Colonic mucosa (tissue), 4 donors: ENCODE results near the gene BRSK2. TPM values are rescaled to one million over a fixed set of nuclear protein-coding genes. Genes with fewer than 3 reads are reported as not detected.

Experiments
- DNase-seq: peaks from one replicate; pipeline ENCODE4 v3.0.0-alpha.2; 2020
- H3K27ac ChIP-seq: fragments of 200-600 bp; one replicate; pipeline ENCODE4 v1.8.0; 2021
- H3K27me3 ChIP-seq: fragments of 200-600 bp; one replicate; pipeline ENCODE4 v1.8.0; 2021
- H3K36me3 ChIP-seq: fragments of 200-600 bp; one replicate; pipeline ENCODE4 v1.8.0; 2021
- H3K4me1 ChIP-seq: fragments of 200-600 bp; one replicate; pipeline ENCODE4 v1.8.0; 2021; ENCODE audit warnings: mild to moderate bottlenecking
- H3K4me3 ChIP-seq: fragments of 200-600 bp; one replicate; pipeline ENCODE4 v1.8.0; 2021
- H3K9ac ChIP-seq, 2 donors: one replicate each; pipeline ENCODE4 v1.7.0; 2013; ENCODE audit warnings: control low read depth in 2 of 2, low read depth in 2 of 2, low read length in 2 of 2
- H3K9me3 ChIP-seq: fragments of 200-600 bp; one replicate; pipeline ENCODE4 v1.8.0; 2021
- CTCF ChIP-seq: fragments of 200-600 bp; IDR thresholded peaks from one replicate; pipeline ENCODE4 v1.8.0; 2022; ENCODE audit warnings: antibody characterized with exemption, mild to moderate bottlenecking
- intact Hi-C: fragments of 100-400 bp; cut with DNase I; formaldehyde crosslinking; loops from one replicate; pipeline ENCODE4 v1.14.1; 2022
- total RNA-seq, 2 donors: library from RNA; stranded (reverse); fragmentation: NEBNext Ultra II Directional in 1 of 2; extraction: Animal tissue kit (Norgen Biotek cat#: 25700) in 1 of 2; gene quantifications; one replicate each; pipeline ENCODE4 v1.2.1, GENCODE V29; 2021
- donor health status: healthy.
- donor health status: DM: no; HTN: no; CAD: no.
- donor health status: DM: no; HTN: no; CAD: no.

BRSK2 gene
- total RNA-seq, 2 donors from 2014 or later, result 0.52 to 1.2 TPM

- H3K36me3 ChIP-seq, result no peaks in the 10 kb centered on the region
- TF ChIP-seq CTCF, result no peak
- no peak overlapping the region for H3K4me3 ChIP-seq
- peaks cover 3% of the 10 kb centered on the region for H3K27me3 ChIP-seq
- H3K9ac ChIP-seq, result no peak overlapping the region
- no peak for DNase-seq
- H3K9me3 ChIP-seq, result no peaks in the 10 kb centered on the region
- no peak overlapping the region for H3K27ac ChIP-seq
- no peaks in the 10 kb centered on the region for H3K4me1 ChIP-seq
- intact Hi-C loops, result no loop called here
Observed at GRCh38 chr11:1348796-1349326, 40.9 kb upstream of the BRSK2 start.

GRCh38 chr11:1349327-1350041, 40.2 kb upstream of the BRSK2 start:
- Histone ChIP-seq H3K36me3 (no peaks in the 10 kb centered on the region), H3K27me3 (peaks cover 3% of the 10 kb centered on the region), H3K4me3 (no peak overlapping the region), H3K4me1 (no peaks in the 10 kb centered on the region), H3K9me3 (no peaks in the 10 kb centered on the region), H3K9ac (no peak overlapping the region), H3K27ac (no peak overlapping the region)
- intact Hi-C loops, result no loop called here
- no peak for DNase-seq
- TF ChIP-seq CTCF, result no peak

GRCh38 chr11:1350086-1350725, 39.5 kb upstream of the BRSK2 start:
- Histone ChIP-seq H3K27ac (no peak overlapping the region), H3K9me3 (no peaks in the 10 kb centered on the region), H3K27me3 (peaks cover 3% of the 10 kb centered on the region), H3K4me1 (no peaks in the 10 kb centered on the region), H3K4me3 (no peak overlapping the region), H3K36me3 (no peaks in the 10 kb centered on the region), H3K9ac (no peak overlapping the region)
- no peak for TF ChIP-seq CTCF
- DNase-seq, result no peak
- intact Hi-C loops, result no loop called here

- no peak overlapping the region for H3K27ac ChIP-seq
- peaks cover 3% of the 10 kb centered on the region for H3K27me3 ChIP-seq
- no peak overlapping the region for H3K4me3 ChIP-seq
- intact Hi-C loops, result no loop called here
- DNase-seq, result no peak
- H3K9me3 ChIP-seq, result no peaks in the 10 kb centered on the region
- no peak overlapping the region for H3K9ac ChIP-seq
- no peaks in the 10 kb centered on the region for H3K4me1 ChIP-seq
- H3K36me3 ChIP-seq, result no peaks in the 10 kb centered on the region
- no peak for TF ChIP-seq CTCF
Observed at GRCh38 chr11:1351278-1351937, 38.3 kb upstream of the BRSK2 start.

- Histone ChIP-seq H3K9ac (no peak overlapping the region), H3K9me3 (no peaks in the 10 kb centered on the region), H3K27ac (no peak overlapping the region), H3K36me3 (no peaks in the 10 kb centered on the region), H3K4me3 (no peak overlapping the region), H3K4me1 (no peaks in the 10 kb centered on the region), H3K27me3 (peaks cover 3% of the 10 kb centered on the region)
- intact Hi-C loops, result no loop called here
- no peak for TF ChIP-seq CTCF
- DNase-seq, result no peak
Observed at GRCh38 chr11:1352696-1353382, 36.9 kb upstream of the BRSK2 start.
